ENCODE data around the gene PTPN1. TPM values are rescaled to one million over a fixed set of nuclear protein-coding genes. Genes with fewer than 3 reads are reported as not detected.

PTPN1 gene
- total and polyA plus RNA-seq, 2 donors (not counting 3 experiments of a cell fraction or from before 2014, with no cell fraction given): 41.1 to 64.3 TPM

GRCh38 chr20:50565871-50566270 lies 55.7 kb downstream of the PTPN1 start:
- Histone ChIP-seq H3K79me2 (ENCODE audit: control insufficient read depth, insufficient read depth, low read length) (peaks cover 64% of the 10 kb centered on the region), H3K36me3 (ENCODE audit: control insufficient read depth in 2 of 2, extremely low read depth in 1 of 2, insufficient read depth in 2 of 2, low read length in 2 of 2) (peaks cover 18 to 27% of the 10 kb centered on the region in 2 experiments), H3K9me1 (replicated peaks; ENCODE audit: control insufficient read depth, extremely low read depth, insufficient read depth, low read length) (no peaks in the 10 kb centered on the region), H3K9ac (replicated peaks; ENCODE audit: extremely low read depth, insufficient read depth, low read length) (no peak overlapping the region), H3K4me1 (ENCODE audit: control insufficient read depth, extremely low read depth, insufficient read depth, low read length) (peaks cover 28% of the 10 kb centered on the region), H3K4me3 (replicated peaks in 1 of 3; ENCODE audit: insufficient read depth in 1 of 3, low read depth in 1 of 3, low read length in 3 of 3) (no peak overlapping the region), H3K27me3 (ENCODE audit: control insufficient read depth in 2 of 2, insufficient read depth in 2 of 2, low read length in 2 of 2) (no peaks in the 10 kb centered on the region), H2AFZ (ENCODE audit: low read depth, low read length) (no peak overlapping the region), H3K9me3 (replicated peaks; ENCODE audit: control insufficient read depth, insufficient read depth, low read length) (no peaks in the 10 kb centered on the region), H4K20me1 (replicated peaks; ENCODE audit: control insufficient read depth, extremely low read depth, insufficient read depth, low read length) (no peaks in the 10 kb centered on the region), H3K4me2 (ENCODE audit: insufficient read depth, low read length) (no peak overlapping the region), H3K27ac (ENCODE audit: insufficient read depth, low read depth, low read length) (no peak overlapping the region)
- intact Hi-C loops (cut with micrococcal nuclease) (no loop called here), dilution Hi-C loops (cut with MboI; ENCODE audit: extremely low pct_ligation_motif_present, low sequenced_read_pairs) (no loop called here)
- no TSS peak for BruUV-seq (replicated peaks)
- DNase-seq (ENCODE audit: low read depth, low spot score) (no peak), FAIRE-seq (no peak)
- ChIA-PET CTCF (interaction anchor here (0.8 to 1.1 kb wide), 2 partner anchors 86 to 95 kb away, joined by 3 read pairs; no protein-coding TSS in a partner anchor), POLR2A (no interaction called here)
- TF ChIP-seq GATA2 (IDR thresholded peaks at IDR 0.05; ENCODE audit: insufficient read depth, insufficient read length, low read depth, low read length) (no peak), MYC (IDR thresholded peaks at IDR 0.05; ENCODE audit: low read depth, low read length) (no peak), FOS (IDR thresholded peaks at IDR 0.05; ENCODE audit: borderline replicate concordance, insufficient read depth, low read length) (no peak), MAX (IDR thresholded peaks at IDR 0.05; ENCODE audit: insufficient read depth, insufficient read length) (no peak), CTCF (IDR thresholded peaks at IDR 0.05; ENCODE audit: extremely low read depth in 1 of 2, insufficient read depth in 1 of 2, low read depth in 1 of 2, low read length in 2 of 2) (no peak), EZH2 (IDR thresholded peaks at IDR 0.05; ENCODE audit: borderline replicate concordance, low read depth, low read length, severe bottlenecking) (no peak), JUN (IDR thresholded peaks at IDR 0.05; ENCODE audit: borderline replicate concordance, insufficient read depth, insufficient read length, low read depth) (no peak)

All from endothelial cell of umbilical vein (primary cell).